Progenitor cell of endocrine pancreas (in vitro differentiated cells): ENCODE measurements around the gene SOX12. TPM values are rescaled to one million over a fixed set of nuclear protein-coding genes. Genes with fewer than 3 reads are reported as not detected.
"Not testable (repeated sequence)": the region's sequence is repeated elsewhere in the genome, so short reads cannot be mapped to it uniquely, and the experiment has no call there.

ENCODE experiments used
- DNase-seq: peaks from one replicate; pipeline ENCODE4 v3.0.0; 2021; ENCODE audit warnings: low spot score; ENCODE audit not compliant: unreplicated experiment
- H3K27ac Mint-ChIP-seq: 2 replicates; pipeline ENCODE4 v1.8.0; 2021; ENCODE audit warnings: mild to moderate bottlenecking, moderate library complexity, mixed read lengths
- H3K27me3 Mint-ChIP-seq: 2 replicates; pipeline ENCODE4 v1.8.0; 2021; ENCODE audit warnings: mixed read lengths
- H3K36me3 Mint-ChIP-seq: 2 replicates; pipeline ENCODE4 v1.8.0; 2022; ENCODE audit warnings: mixed read lengths; ENCODE audit not compliant: insufficient read depth
- H3K4me1 Mint-ChIP-seq: 2 replicates; pipeline ENCODE4 v1.8.0; 2021; ENCODE audit warnings: low read depth, mixed read lengths
- H3K4me3 Mint-ChIP-seq: 2 replicates; pipeline ENCODE4 v1.8.0; 2021; ENCODE audit warnings: low read depth, mild to moderate bottlenecking, moderate library complexity, mixed read lengths
- H3K9me3 Mint-ChIP-seq: 2 replicates; pipeline ENCODE4 v1.8.0; 2021; ENCODE audit warnings: low read depth, mixed read lengths
- CTCF ChIP-seq: fragments of 200-600 bp; sonication (generic); IDR thresholded peaks from one replicate; pipeline ENCODE4 v1.5.0; 2021; ENCODE audit warnings: antibody characterized with exemption, mild to moderate bottlenecking; ENCODE audit not compliant: unreplicated experiment
- total RNA-seq: library from RNA; stranded (reverse); gene quantifications from 2 replicates; pipeline ENCODE4 v1.2.1, GENCODE V29; 2021

Gene SOX12
- total RNA-seq, 1 donor from 2014 or later = 59.0 TPM

GRCh38 chr20:375265-375889 lies 50.0 kb downstream of the SOX12 start:
- TF ChIP-seq CTCF = no peak
- H3K9me3 Mint-ChIP-seq = no peaks in the 10 kb centered on the region
- no peak overlapping the region for H3K4me3 Mint-ChIP-seq
- DNase-seq = no peak
- H3K36me3 Mint-ChIP-seq = no peaks in the 10 kb centered on the region
- peak overlapping the region; percentile 27 for H3K27ac Mint-ChIP-seq
- peaks cover 10% of the 10 kb centered on the region for H3K27me3 Mint-ChIP-seq
- H3K4me1 Mint-ChIP-seq = peaks cover 9% of the 10 kb centered on the region

GRCh38 chr20:376089-376488 lies 50.7 kb downstream of the SOX12 start:
- peaks cover 10% of the 10 kb centered on the region for H3K27me3 Mint-ChIP-seq
- no peak for DNase-seq
- peaks cover 5% of the 10 kb centered on the region for H3K4me1 Mint-ChIP-seq
- no peak overlapping the region for H3K4me3 Mint-ChIP-seq
- H3K9me3 Mint-ChIP-seq = no peaks in the 10 kb centered on the region
- no peak for TF ChIP-seq CTCF
- H3K27ac Mint-ChIP-seq = no peak overlapping the region
- no peaks in the 10 kb centered on the region for H3K36me3 Mint-ChIP-seq

- TF ChIP-seq CTCF = no peak
- no peak for DNase-seq
- H3K36me3 Mint-ChIP-seq = no peaks in the 10 kb centered on the region
- peaks cover 10% of the 10 kb centered on the region for H3K27me3 Mint-ChIP-seq
- H3K9me3 Mint-ChIP-seq = no peaks in the 10 kb centered on the region
- no peak overlapping the region for H3K4me3 Mint-ChIP-seq
- peaks cover 3% of the 10 kb centered on the region for H3K4me1 Mint-ChIP-seq
- H3K27ac Mint-ChIP-seq = no peak overlapping the region
Observed at GRCh38 chr20:376750-377149, 51.4 kb downstream of the SOX12 start.

GRCh38 chr20:377578-377977 lies 52.2 kb downstream of the SOX12 start:
- not testable (repeated sequence) for H3K4me1 Mint-ChIP-seq, H3K36me3 Mint-ChIP-seq, H3K9me3 Mint-ChIP-seq, DNase-seq, H3K27ac Mint-ChIP-seq, H3K4me3 Mint-ChIP-seq
- peaks cover 13% of the 10 kb centered on the region for H3K27me3 Mint-ChIP-seq

GRCh38 chr20:378961-379336 lies 53.6 kb downstream of the SOX12 start:
- Mint-ChIP-seq H3K36me3 (no peaks in the 10 kb centered on the region), H3K27ac (no peak overlapping the region), H3K4me3 (no peak overlapping the region), H3K27me3 (peaks cover 25% of the 10 kb centered on the region), H3K4me1 (peaks cover 2% of the 10 kb centered on the region), H3K9me3 (no peaks in the 10 kb centered on the region)
- DNase-seq = no peak
- TF ChIP-seq CTCF = no peak

Other genes with a start within 250 kb of the SOX12 start
- gene DEFB125, start 237.9 kb upstream of the SOX12 start, total RNA-seq = not detected in 2 replicates
- not detected in 2 replicates for gene DEFB126, start 183.0 kb upstream of the SOX12 start, total RNA-seq
- not detected in 2 replicates for gene DEFB127, start 168.1 kb upstream of the SOX12 start, total RNA-seq
- gene DEFB128, start 135.8 kb upstream of the SOX12 start, total RNA-seq = not detected in 2 replicates
- not detected in 2 replicates for gene DEFB129, start 98.3 kb upstream of the SOX12 start, total RNA-seq
- not detected in 2 replicates for gene DEFB132, start 67.8 kb upstream of the SOX12 start, total RNA-seq
- 69.9 and 70.1 TPM in 2 replicates for gene C20orf96, start 34.8 kb upstream of the SOX12 start, total RNA-seq
- 30.5 and 31.2 TPM in 2 replicates for gene ZCCHC3, start 28.0 kb upstream of the SOX12 start, total RNA-seq
- 28.9 and 33.0 TPM in 2 replicates for gene NRSN2, start 21.6 kb downstream of the SOX12 start, total RNA-seq
- gene TRIB3, start 55.2 kb downstream of the SOX12 start, total RNA-seq = 5.2 and 7.8 TPM in 2 replicates
- 92.7 and 108 TPM in 2 replicates for gene RBCK1, start 82.7 kb downstream of the SOX12 start, total RNA-seq
- gene TBC1D20, start 137.0 kb downstream of the SOX12 start, total RNA-seq = 30.3 and 33.2 TPM in 2 replicates
- gene CSNK2A1, start 218.2 kb downstream of the SOX12 start, total RNA-seq = 175 and 185 TPM in 2 replicates